ENCODE measurements around the gene TCAF1. TPM values are rescaled to one million over a fixed set of nuclear protein-coding genes. Genes with fewer than 3 reads are reported as not detected.
A peak's percentile ranks its signal among the peaks of the same experiment; 100 is the strongest.
"Not testable (repeated sequence)": the region's sequence is repeated elsewhere in the genome, so short reads cannot be mapped to it uniquely, and the experiment has no call there.

TCAF1 gene
- polyA plus RNA-seq, 3 donors = 73.5 to 93.6 (median 88.7) TPM

GRCh38 chr7:143882020-143882603 is 19.9 kb downstream of the TCAF1 start:
- DNase-seq (ENCODE audit: extremely low read depth in 1 of 11, low read depth in 9 of 11, low spot score in 4 of 11) = peak in 9 of 11 donors; percentile 57 to 80 (median 76)

- DNase-seq (ENCODE audit: extremely low read depth in 1 of 11, low read depth in 9 of 11, low spot score in 4 of 11) = no peak
Observed at GRCh38 chr7:143878884-143879283, 23.1 kb downstream of the TCAF1 start.

- no peak for DNase-seq (ENCODE audit: extremely low read depth in 1 of 11, low read depth in 9 of 11, low spot score in 4 of 11)
Observed at GRCh38 chr7:143877098-143877497, 24.9 kb downstream of the TCAF1 start.

GRCh38 chr7:143876218-143876617 is 25.8 kb downstream of the TCAF1 start:
- DNase-seq (ENCODE audit: extremely low read depth in 1 of 11, low read depth in 9 of 11, low spot score in 4 of 11) = no peak

- not testable (repeated sequence) for DNase-seq (ENCODE audit: extremely low read depth in 1 of 11, low read depth in 9 of 11, low spot score in 4 of 11)
Observed at GRCh38 chr7:143873242-143873641, 28.7 kb downstream of the TCAF1 start.

- DNase-seq (ENCODE audit: extremely low read depth in 1 of 11, low read depth in 9 of 11, low spot score in 4 of 11) = not testable (repeated sequence)
Observed at GRCh38 chr7:143871534-143871933, 30.4 kb downstream of the TCAF1 start.

- DNase-seq (ENCODE audit: extremely low read depth in 1 of 11, low read depth in 9 of 11, low spot score in 4 of 11) = not testable (repeated sequence)
Observed at GRCh38 chr7:143857994-143858393, 44.0 kb downstream of the TCAF1 start.

- not testable (repeated sequence) for DNase-seq (ENCODE audit: extremely low read depth in 1 of 11, low read depth in 9 of 11, low spot score in 4 of 11)
Observed at GRCh38 chr7:143855443-143855842, 46.5 kb downstream of the TCAF1 start.

GRCh38 chr7:143850682-143851081 is 51.3 kb downstream of the TCAF1 start:
- no peak for DNase-seq (ENCODE audit: extremely low read depth in 1 of 11, low read depth in 9 of 11, low spot score in 4 of 11)

GRCh38 chr7:143849785-143850479 is 52.0 kb downstream of the TCAF1 start:
- DNase-seq (ENCODE audit: extremely low read depth in 1 of 11, low read depth in 9 of 11, low spot score in 4 of 11) = no peak

- no peak for DNase-seq (ENCODE audit: extremely low read depth in 1 of 11, low read depth in 9 of 11, low spot score in 4 of 11)
Observed at GRCh38 chr7:143848192-143848591, 53.8 kb downstream of the TCAF1 start.

GRCh38 chr7:143846692-143847091 is 55.3 kb downstream of the TCAF1 start:
- no peak for DNase-seq (ENCODE audit: extremely low read depth in 1 of 11, low read depth in 9 of 11, low spot score in 4 of 11)

- not testable (repeated sequence) for DNase-seq (ENCODE audit: extremely low read depth in 1 of 11, low read depth in 9 of 11, low spot score in 4 of 11)
Observed at GRCh38 chr7:143841696-143842095, 60.3 kb downstream of the TCAF1 start.

- DNase-seq (ENCODE audit: extremely low read depth in 1 of 11, low read depth in 9 of 11, low spot score in 4 of 11) = not testable (repeated sequence)
Observed at GRCh38 chr7:143840062-143840461, 61.9 kb downstream of the TCAF1 start.

- not testable (repeated sequence) for DNase-seq (ENCODE audit: extremely low read depth in 1 of 11, low read depth in 9 of 11, low spot score in 4 of 11)
Observed at GRCh38 chr7:143837223-143837622, 64.8 kb downstream of the TCAF1 start.

- DNase-seq (ENCODE audit: extremely low read depth in 1 of 11, low read depth in 9 of 11, low spot score in 4 of 11) = not testable (repeated sequence)
Observed at GRCh38 chr7:143836622-143837021, 65.4 kb downstream of the TCAF1 start.

GRCh38 chr7:143836088-143836487 is 65.9 kb downstream of the TCAF1 start:
- not testable (repeated sequence) for DNase-seq (ENCODE audit: extremely low read depth in 1 of 11, low read depth in 9 of 11, low spot score in 4 of 11)

GRCh38 chr7:143826578-143826977 is 75.4 kb downstream of the TCAF1 start:
- not testable (repeated sequence) for DNase-seq (ENCODE audit: extremely low read depth in 1 of 11, low read depth in 9 of 11, low spot score in 4 of 11)

- DNase-seq (ENCODE audit: extremely low read depth in 1 of 11, low read depth in 9 of 11, low spot score in 4 of 11) = not testable (repeated sequence)
Observed at GRCh38 chr7:143824295-143825135, 77.5 kb downstream of the TCAF1 start.
